Prostate gland (tissue), 2 donors: ENCODE measurements around the gene CAMK2B.

Experiments used
- POLR2AphosphoS5 ChIP-seq: sonication (generic); formaldehyde crosslinking; IDR thresholded peaks from one replicate; pipeline ENCODE4 v1.6.1; 2017; ENCODE audit warnings: antibody characterized with exemption
- TF ChIP-seq, protein P1 (sequence below), 4 experiments: fragments of 200-600 bp in 2 of 4; fragments of 450-650 bp in 2 of 4; sonication (generic) in 2 of 4; IDR thresholded peaks; 1 replicate in 3 of 4; 2 replicates in 1 of 4; pipeline ENCODE4 v1.5.1; 2016 to 2019; ENCODE audit warnings: antibody characterized with exemption in 4 of 4, mild to moderate bottlenecking in 2 of 4, moderate library complexity in 2 of 4

DNA sequence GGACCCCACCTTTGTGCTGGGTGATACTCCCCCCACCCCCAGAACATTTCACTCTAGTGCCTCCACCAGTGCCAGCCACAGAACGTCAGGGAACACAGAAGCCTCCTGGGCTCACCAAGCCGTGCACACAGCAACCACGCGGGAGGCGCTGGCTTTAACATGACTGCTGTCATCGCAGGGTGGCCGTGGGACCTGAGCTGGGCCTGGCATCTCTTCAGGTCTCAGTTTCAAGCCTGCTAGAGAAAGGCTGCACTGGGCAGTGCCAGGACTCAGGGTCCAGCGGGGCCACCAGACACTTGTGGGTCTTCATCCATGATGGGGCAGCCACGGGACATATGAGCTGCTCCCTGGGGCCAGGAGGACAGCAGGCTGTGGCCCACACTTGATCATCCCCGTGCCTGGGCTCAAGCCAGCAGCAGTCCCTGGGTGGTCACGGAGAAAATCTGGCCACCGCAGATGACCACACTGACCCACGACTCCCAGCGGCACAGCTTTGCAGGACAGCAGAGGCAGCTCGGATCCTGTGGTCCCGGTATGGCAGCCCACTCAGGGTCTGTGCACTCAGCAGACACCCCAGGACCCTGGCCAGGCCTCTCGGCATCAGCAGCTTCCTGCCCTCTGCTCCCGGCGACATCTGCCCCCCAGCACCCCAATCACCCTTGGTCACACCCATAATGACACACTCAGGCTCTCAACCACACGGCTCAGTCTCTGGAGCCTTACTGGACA is 44.2 kb downstream of the CAMK2B start:
- TF ChIP-seq, protein P1, sequence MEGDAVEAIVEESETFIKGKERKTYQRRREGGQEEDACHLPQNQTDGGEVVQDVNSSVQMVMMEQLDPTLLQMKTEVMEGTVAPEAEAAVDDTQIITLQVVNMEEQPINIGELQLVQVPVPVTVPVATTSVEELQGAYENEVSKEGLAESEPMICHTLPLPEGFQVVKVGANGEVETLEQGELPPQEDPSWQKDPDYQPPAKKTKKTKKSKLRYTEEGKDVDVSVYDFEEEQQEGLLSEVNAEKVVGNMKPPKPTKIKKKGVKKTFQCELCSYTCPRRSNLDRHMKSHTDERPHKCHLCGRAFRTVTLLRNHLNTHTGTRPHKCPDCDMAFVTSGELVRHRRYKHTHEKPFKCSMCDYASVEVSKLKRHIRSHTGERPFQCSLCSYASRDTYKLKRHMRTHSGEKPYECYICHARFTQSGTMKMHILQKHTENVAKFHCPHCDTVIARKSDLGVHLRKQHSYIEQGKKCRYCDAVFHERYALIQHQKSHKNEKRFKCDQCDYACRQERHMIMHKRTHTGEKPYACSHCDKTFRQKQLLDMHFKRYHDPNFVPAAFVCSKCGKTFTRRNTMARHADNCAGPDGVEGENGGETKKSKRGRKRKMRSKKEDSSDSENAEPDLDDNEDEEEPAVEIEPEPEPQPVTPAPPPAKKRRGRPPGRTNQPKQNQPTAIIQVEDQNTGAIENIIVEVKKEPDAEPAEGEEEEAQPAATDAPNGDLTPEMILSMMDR (IDR thresholded peaks at IDR 0.05): no peak
- no peak for TF ChIP-seq POLR2AphosphoS5
